Activated T-helper 2 cell treated with anti-CD3 and anti-CD28 coated beads, Interferon-gamma antibody, Interleukin-2, Interleukin-4, amounts not matched to agents 10 μg/mL and 5 μg/mL and 100 μg/mL, durations not matched to agents 14 hours and 24 hours and 36 hours (primary cell): ENCODE data around the gene MYL9. TPM values are rescaled to one million over a fixed set of nuclear protein-coding genes. Genes with fewer than 3 reads are reported as not detected.
"Not testable (repeated sequence)": the region's sequence is repeated elsewhere in the genome, so short reads cannot be mapped to it uniquely, and the experiment has no call there.

Experiments used
- DNase-seq: peaks from one replicate; pipeline ENCODE4 v3.0.0; 2021; ENCODE audit warnings: low spot score
- H3K27ac Mint-ChIP-seq: one replicate; pipeline ENCODE4 v1.8.0; 2021; ENCODE audit warnings: mixed read lengths
- H3K27me3 Mint-ChIP-seq: one replicate; pipeline ENCODE4 v1.8.0; 2021; ENCODE audit warnings: low read depth, mixed read lengths
- H3K36me3 Mint-ChIP-seq: one replicate; pipeline ENCODE4 v1.8.0; 2021; ENCODE audit warnings: low read depth, mixed read lengths
- H3K4me1 Mint-ChIP-seq: one replicate; pipeline ENCODE4 v1.8.0; 2021; ENCODE audit warnings: low read depth, mixed read lengths
- H3K4me3 Mint-ChIP-seq: one replicate; pipeline ENCODE4 v1.8.0; 2021; ENCODE audit warnings: low read depth, mild to moderate bottlenecking, moderate library complexity, mixed read lengths
- H3K9me3 Mint-ChIP-seq: one replicate; pipeline ENCODE4 v1.8.0; 2021; ENCODE audit warnings: mixed read lengths
- intact Hi-C: fragments of 100-400 bp; cut with micrococcal nuclease; formaldehyde crosslinking; loops from one replicate; pipeline ENCODE4 v1.15.1; 2023
- total RNA-seq: library from RNA; stranded (reverse); gene quantifications from 2 replicates; pipeline ENCODE4 v1.2.3, GENCODE V29; 2022

The MYL9 gene
- total RNA-seq, 1 donor from 2014 or later = 4.0 TPM

DNA sequence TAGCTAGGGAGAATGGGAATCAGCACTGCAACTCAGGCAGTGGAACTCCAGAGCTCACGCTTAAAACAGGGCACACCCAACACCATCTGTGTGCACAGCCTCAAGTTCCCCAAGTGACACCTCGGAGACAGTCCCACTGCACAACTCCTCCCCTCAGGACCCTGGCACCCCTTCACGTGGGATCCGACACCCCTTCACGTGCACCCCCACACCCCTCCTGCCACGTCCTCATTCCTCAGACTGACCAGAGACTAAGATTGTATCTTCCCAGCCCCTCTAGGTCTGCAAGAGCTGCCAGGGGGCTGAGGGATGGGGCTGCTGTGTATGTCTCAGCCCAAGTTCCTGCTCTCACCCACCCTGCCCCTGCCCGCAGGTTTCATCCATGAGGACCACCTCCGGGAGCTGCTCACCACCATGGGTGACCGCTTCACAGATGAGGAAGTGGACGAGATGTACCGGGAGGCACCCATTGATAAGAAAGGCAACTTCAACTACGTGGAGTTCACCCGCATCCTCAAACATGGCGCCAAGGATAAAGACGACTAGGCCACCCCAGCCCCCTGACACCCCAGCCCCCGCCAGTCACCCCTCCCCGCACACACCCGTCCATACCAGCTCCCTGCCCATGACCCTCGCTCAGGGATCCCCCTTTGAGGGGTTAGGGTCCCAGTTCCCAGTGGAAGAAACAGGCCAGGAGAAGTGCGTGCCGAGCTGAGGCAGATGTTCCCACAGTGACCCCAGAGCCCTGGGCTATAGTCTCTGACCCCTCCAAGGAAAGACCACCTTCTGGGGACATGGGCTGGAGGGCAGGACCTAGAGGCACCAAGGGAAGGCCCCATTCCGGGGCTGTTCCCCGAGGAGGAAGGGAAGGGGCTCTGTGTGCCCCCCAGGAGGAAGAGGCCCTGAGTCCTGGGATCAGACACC is 7.6 kb downstream of the MYL9 start:
- H3K4me1 Mint-ChIP-seq = peaks cover 2% of the 10 kb centered on the region
- H3K4me3 Mint-ChIP-seq = no peak overlapping the region
- no peaks in the 10 kb centered on the region for H3K9me3 Mint-ChIP-seq
- no peak overlapping the region for H3K27ac Mint-ChIP-seq
- intact Hi-C loops = no loop called here
- H3K36me3 Mint-ChIP-seq = no peaks in the 10 kb centered on the region
- H3K27me3 Mint-ChIP-seq = no peaks in the 10 kb centered on the region
- DNase-seq = no peak

DNA sequence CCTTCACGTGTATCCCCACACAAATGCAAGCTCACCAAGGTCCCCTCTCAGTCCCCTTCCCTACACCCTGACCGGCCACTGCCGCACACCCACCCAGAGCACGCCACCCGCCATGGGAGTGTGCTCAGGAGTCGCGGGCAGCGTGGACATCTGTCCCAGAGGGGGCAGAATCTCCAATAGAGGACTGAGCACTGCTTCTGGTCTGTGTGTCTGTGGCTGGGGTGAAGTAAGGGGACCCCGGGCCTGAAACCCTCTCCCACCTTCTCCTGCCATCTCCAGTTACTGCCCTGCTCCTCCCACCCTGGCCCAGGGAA is 8.3 kb downstream of the MYL9 start:
- H3K27ac Mint-ChIP-seq = no peak overlapping the region
- no peaks in the 10 kb centered on the region for H3K27me3 Mint-ChIP-seq

DNA sequence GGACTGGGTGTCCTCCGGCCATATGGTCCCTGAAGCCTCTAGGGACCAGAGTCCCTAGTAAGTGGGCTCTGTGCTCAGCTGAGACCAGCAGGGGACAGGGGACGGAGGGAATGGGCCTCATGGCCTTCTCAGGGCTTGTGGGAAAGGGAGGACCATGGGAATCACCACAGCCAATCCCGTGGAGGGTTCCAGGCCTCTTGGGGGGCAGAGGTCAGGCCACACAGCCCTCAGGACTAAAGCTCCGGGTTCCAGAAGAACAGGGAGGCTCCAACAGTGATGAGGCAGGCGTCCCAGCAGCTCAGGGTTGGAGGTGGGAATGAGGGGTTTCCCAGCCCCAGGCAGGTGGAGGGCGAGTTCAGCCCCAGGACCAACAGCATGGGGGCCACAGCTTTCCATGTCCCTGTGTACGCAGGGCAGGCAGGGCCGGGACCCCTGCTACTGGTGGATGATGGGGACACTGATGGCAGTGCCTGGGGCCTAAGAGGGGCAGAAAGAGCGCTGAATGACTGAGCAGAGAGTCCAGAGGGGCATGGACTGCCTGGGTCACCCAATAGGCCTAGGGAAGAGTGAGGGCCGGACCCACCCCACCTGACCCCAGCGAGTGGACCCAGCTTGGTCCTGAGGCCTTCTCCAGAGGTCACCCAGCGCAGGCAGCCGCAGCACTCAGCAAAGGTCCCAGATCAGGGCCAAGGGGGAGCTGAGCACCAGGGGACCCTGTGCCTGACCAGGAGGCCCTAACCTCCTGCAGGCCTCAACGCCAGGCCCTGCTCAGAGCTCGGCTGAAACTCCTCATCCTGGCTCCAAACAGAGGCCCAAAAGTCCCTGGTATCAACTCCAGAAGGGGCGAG is 8.8 kb downstream of the MYL9 start:
- H3K4me3 Mint-ChIP-seq = no peak overlapping the region
- no peaks in the 10 kb centered on the region for H3K27me3 Mint-ChIP-seq
- peaks cover 2% of the 10 kb centered on the region for H3K4me1 Mint-ChIP-seq
- H3K9me3 Mint-ChIP-seq = no peaks in the 10 kb centered on the region
- no peak for DNase-seq
- intact Hi-C loops = no loop called here
- H3K27ac Mint-ChIP-seq = no peak overlapping the region
- no peaks in the 10 kb centered on the region for H3K36me3 Mint-ChIP-seq

More for the DNA sequence above, 8.3 kb downstream of the MYL9 start:
- no peak for DNase-seq
- Mint-ChIP-seq H3K4me1 (peaks cover 2% of the 10 kb centered on the region), H3K36me3 (no peaks in the 10 kb centered on the region), H3K9me3 (no peaks in the 10 kb centered on the region), H3K4me3 (no peak overlapping the region)
- intact Hi-C loops = no loop called here

DNA sequence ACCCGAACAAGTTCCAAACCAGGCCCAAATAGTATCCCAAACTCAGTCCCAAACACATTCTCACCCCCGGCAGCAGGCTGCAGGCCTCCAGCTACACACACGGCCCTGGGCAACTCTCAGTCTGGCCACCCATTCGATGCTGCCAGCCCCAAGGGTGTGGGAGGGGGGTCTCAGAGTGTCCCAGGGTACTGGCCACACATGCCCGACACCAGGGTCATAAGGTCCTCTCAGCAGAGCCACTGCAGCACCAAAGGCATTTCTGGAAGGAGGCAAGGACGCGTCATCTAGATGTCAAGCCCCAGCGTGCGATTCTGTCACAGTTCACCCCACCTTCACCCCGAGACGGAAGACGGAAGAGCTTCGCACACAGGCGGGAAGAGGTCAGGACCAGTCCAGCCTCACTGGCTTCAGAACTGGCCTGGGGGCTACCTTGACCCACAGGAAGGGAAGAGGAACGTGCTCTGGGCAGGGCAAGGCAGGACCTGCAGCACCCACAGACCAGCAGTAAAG is 9.5 kb downstream of the MYL9 start:
- no peaks in the 10 kb centered on the region for H3K36me3 Mint-ChIP-seq
- no peaks in the 10 kb centered on the region for H3K9me3 Mint-ChIP-seq
- H3K4me1 Mint-ChIP-seq = peaks cover 2% of the 10 kb centered on the region
- intact Hi-C loops = no loop called here
- no peak overlapping the region for H3K4me3 Mint-ChIP-seq
- DNase-seq = no peak
- H3K27ac Mint-ChIP-seq = no peak overlapping the region
- H3K27me3 Mint-ChIP-seq = no peaks in the 10 kb centered on the region

DNA sequence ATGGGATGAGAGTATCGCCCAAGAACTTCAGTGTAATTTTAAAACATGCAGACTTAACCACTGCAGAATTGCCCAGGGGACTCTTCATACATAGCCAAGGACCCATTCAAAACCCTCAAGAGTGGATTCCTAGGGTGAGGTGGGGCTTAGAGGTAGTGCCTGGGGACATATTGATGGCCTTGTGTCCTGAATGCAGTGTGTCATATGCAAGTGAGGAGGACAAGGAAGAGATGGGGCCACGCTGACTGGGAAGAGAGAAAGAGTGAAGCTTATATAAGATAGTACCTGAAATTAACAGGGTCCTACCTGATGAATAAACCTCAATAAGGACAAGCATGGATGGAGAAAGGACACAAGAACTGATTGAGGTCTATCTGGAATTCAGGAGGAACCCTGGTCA is 13.9 kb downstream of the MYL9 start:
- intact Hi-C loops = loop anchor here (5.0 kb wide), 2 partner anchors 37 to 52 kb away; partner anchors contain the start of gene RAB5IF
- Mint-ChIP-seq H3K27me3 (no peaks in the 10 kb centered on the region), H3K4me3 (no peak overlapping the region), H3K4me1 (peaks cover 10% of the 10 kb centered on the region), H3K36me3 (no peaks in the 10 kb centered on the region), H3K9me3 (no peaks in the 10 kb centered on the region), H3K27ac (no peak overlapping the region)
- DNase-seq = no peak

DNA sequence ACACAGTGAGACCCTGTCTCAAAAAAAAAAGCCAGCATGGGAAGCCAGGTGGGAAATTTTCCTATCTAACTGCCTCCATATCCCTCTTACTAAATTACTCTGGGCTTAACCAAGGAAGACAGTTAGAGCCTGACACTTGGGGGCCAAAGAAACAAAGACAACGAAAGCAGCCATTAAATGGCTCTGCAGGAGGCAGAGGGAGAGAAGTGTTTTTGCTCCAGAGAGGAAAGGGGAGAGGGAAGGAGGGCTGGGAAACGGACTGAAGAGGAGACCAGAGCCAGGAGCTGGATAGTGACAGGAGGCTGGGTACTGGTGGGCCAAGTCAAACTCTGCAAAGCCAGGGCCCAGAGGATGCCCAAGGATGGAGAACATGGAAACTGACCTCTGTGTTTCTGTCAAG is 21.4 kb downstream of the MYL9 start:
- H3K27ac Mint-ChIP-seq = no peak overlapping the region
- H3K9me3 Mint-ChIP-seq = peaks cover 10% of the 10 kb centered on the region
- intact Hi-C loops = no loop called here
- no peak for DNase-seq
- H3K4me3 Mint-ChIP-seq = no peak overlapping the region
- peaks cover 3% of the 10 kb centered on the region for H3K36me3 Mint-ChIP-seq
- peaks cover 1% of the 10 kb centered on the region for H3K4me1 Mint-ChIP-seq
- no peaks in the 10 kb centered on the region for H3K27me3 Mint-ChIP-seq

DNA sequence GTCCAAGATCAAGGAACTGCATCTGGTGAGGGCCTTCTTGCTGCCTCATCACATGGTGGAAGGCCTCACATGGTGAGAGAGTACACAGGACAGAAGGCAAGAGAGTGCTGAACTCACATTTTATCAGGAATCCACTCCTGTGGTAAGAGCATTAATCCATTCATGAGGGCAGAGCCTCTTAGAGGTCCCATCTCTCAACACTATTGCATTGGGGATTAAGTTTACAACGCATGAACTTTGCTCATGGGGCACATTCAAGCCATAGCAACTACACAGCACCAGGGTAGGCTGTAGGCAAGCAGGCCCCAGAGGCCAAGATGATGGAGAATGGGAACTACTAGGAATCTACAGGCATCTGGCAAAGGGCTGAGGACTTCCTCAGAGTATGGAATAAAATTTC is 22.1 kb downstream of the MYL9 start:
- Mint-ChIP-seq H3K27me3 (no peaks in the 10 kb centered on the region), H3K9me3 (peaks cover 10% of the 10 kb centered on the region), H3K36me3 (peaks cover 3% of the 10 kb centered on the region), H3K4me1 (peaks cover 1% of the 10 kb centered on the region), H3K4me3 (no peak overlapping the region), H3K27ac (no peak overlapping the region)
- DNase-seq = no peak
- intact Hi-C loops = no loop called here

DNA sequence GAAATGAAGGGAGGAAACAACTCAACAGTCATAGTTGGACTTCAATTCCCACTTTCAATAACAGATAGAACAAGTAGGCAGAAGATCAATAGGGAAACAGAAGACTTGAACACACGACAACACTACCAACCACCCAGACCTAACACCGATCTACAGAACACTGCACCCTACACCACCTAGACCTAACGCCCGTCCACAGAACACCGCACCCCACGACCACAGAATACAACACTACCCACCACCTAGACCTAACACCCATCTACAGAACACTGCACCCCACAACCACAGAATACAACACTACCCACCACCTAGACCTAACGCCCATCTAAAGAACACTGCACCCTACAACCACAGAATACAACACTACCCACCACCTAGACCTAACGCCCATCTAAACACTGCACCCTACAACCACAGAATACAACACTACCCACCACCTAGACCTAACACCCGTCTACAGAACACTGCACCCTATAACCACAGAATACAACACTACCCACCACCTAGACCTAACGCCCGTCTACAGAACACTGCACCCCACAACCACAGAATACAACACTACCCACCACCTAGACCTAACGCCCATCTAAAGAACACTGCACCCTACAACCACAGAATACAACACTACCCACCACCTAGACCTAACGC is 22.9 kb downstream of the MYL9 start:
- H3K4me3 Mint-ChIP-seq, DNase-seq, H3K27me3 Mint-ChIP-seq, H3K27ac Mint-ChIP-seq, H3K36me3 Mint-ChIP-seq, intact Hi-C loops, H3K4me1 Mint-ChIP-seq: not testable (repeated sequence)
- H3K9me3 Mint-ChIP-seq = peaks cover 10% of the 10 kb centered on the region

DNA sequence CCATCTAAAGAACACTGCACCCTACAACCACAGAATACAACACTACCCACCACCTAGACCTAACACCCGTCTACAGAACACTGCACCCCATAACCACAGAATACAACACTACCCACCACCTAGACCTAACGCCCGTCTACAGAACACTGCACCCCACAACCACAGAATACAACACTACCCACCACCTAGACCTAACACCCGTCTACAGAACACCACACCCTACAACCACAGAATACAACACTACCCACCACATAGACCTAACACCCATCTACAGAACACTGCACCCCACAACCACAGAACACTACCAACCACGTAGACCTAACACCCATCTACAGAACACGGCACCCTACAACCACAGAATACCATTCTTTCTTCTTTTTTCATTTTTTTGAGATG is 23.4 kb downstream of the MYL9 start:
- H3K27ac Mint-ChIP-seq, DNase-seq, H3K36me3 Mint-ChIP-seq, H3K27me3 Mint-ChIP-seq, intact Hi-C loops, H3K4me3 Mint-ChIP-seq, H3K4me1 Mint-ChIP-seq: not testable (repeated sequence)
- H3K9me3 Mint-ChIP-seq = peaks cover 10% of the 10 kb centered on the region

DNA sequence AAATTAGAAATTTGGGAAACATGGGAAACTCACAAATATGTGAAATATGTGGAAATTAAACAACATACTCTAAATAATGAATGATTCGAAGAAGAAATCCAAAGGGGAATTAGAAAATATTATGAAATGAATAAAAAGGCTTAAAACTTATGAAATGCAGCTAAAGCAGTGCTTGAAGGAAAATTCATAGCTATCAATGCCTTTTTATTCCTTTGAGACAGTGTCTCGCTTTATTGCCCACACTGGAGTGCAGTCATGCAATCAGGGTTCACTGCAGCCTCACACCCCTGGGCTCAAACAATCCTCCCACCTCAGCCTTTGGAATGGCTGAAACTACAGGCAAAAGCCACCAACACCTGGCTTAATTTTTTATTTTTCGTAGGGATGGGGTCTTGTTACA is 24.2 kb downstream of the MYL9 start:
- no peak for DNase-seq
- H3K4me1 Mint-ChIP-seq = peaks cover 1% of the 10 kb centered on the region
- H3K27me3 Mint-ChIP-seq = no peaks in the 10 kb centered on the region
- H3K36me3 Mint-ChIP-seq = peaks cover 3% of the 10 kb centered on the region
- no peak overlapping the region for H3K4me3 Mint-ChIP-seq
- peaks cover 10% of the 10 kb centered on the region for H3K9me3 Mint-ChIP-seq
- no peak overlapping the region for H3K27ac Mint-ChIP-seq
- intact Hi-C loops = no loop called here

DNA sequence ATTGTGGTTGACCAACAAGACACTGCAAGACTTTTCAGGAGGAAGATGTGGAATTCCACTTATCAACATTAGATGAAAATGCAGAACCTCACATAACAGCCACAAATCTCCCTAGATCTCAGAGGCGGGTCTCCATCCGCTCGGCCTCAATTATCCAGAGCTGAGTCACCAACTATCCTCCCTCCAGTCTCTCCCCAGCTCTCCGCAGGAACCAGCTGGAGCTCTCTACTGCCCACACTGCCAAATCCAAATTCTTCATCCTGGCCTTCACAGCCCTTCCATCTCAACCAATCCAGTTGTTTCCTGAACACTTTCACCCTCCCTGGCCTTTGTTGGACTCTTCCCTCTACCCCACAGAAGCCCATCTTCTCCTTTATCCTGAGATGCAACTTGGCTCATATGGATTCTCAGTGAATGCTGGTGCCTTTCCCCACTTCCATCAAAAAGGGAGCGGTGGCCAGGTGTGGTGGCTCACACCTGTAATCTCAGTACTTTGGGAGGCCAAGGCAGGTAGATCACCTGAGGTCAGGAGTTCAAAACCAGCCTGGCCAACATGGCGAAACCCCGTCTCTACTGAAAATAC is 28.6 kb downstream of the MYL9 start:
- Mint-ChIP-seq H3K9me3 (peaks cover 6% of the 10 kb centered on the region), H3K4me1 (peaks cover 18% of the 10 kb centered on the region), H3K27ac (no peak overlapping the region), H3K4me3 (no peak overlapping the region), H3K36me3 (peaks cover 5% of the 10 kb centered on the region), H3K27me3 (no peaks in the 10 kb centered on the region)
- no peak for DNase-seq
- intact Hi-C loops = no loop called here
